GM12892 (cell line): ENCODE measurements around the gene THOC3.

ENCODE experiments used
- POLR2AphosphoS5 ChIP-seq: IDR thresholded peaks from 2 replicates; pipeline ENCODE4 v1.6.1; 2011; ENCODE audit warnings: low read depth, low read length, control low read depth
- TAF1 ChIP-seq: IDR thresholded peaks from 2 replicates; pipeline ENCODE4 v1.6.1; 2011; ENCODE audit warnings: low read depth, mild to moderate bottlenecking, control low read depth, low read length, borderline replicate concordance

- no peak for TF ChIP-seq POLR2AphosphoS5
- TF ChIP-seq TAF1: no peak
These were observed 47.8 kb downstream of the THOC3 start for GRCh38 chr5:175920231-175920811.
